GM18951 (cell line): ENCODE data around the gene DGCR2.
"Not testable (repeated sequence)": the region's sequence is repeated elsewhere in the genome, so short reads cannot be mapped to it uniquely, and the experiment has no call there.

Source experiments
- POLR2A ChIP-seq: IDR thresholded peaks from 4 replicates; pipeline ENCODE4 v1.6.1; 2011; ENCODE audit warnings: mild to moderate bottlenecking; ENCODE audit not compliant: insufficient read length, insufficient read depth; ENCODE audit errors: extremely low read depth
- in situ Hi-C: fragments of 300-500 bp; cut with MboI; formaldehyde crosslinking; loops from one replicate; pipeline ENCODE4 v1.12.0; 2022; ENCODE audit warnings: low sequenced_read_pairs, mixed read lengths, inconsistent platforms; ENCODE audit not compliant: unreplicated experiment

The DGCR2 gene

GRCh38 chr22:19035474-19036228 lies 86.6 kb downstream of the DGCR2 start:
- no peak for TF ChIP-seq POLR2A
- in situ Hi-C loops, result no loop called here

- in situ Hi-C loops, result not testable (repeated sequence)
Measured at GRCh38 chr22:19035126-19035473, 87.1 kb downstream of the DGCR2 start.

- in situ Hi-C loops, result not testable (repeated sequence)
Measured at GRCh38 chr22:19034724-19035120, 87.5 kb downstream of the DGCR2 start.

- in situ Hi-C loops, result not testable (repeated sequence)
Measured at GRCh38 chr22:19034031-19034723, 88.0 kb downstream of the DGCR2 start.

GRCh38 chr22:19033568-19033905 lies 88.7 kb downstream of the DGCR2 start:
- in situ Hi-C loops, result not testable (repeated sequence)

GRCh38 chr22:19032898-19033567 lies 89.2 kb downstream of the DGCR2 start:
- in situ Hi-C loops, result not testable (repeated sequence)

- in situ Hi-C loops, result not testable (repeated sequence)
Measured at GRCh38 chr22:19032156-19032785, 89.9 kb downstream of the DGCR2 start.

- in situ Hi-C loops, result not testable (repeated sequence)
Measured at GRCh38 chr22:19030889-19031252, 91.3 kb downstream of the DGCR2 start.

- in situ Hi-C loops, result not testable (repeated sequence)
Measured at GRCh38 chr22:19030226-19030888, 91.9 kb downstream of the DGCR2 start.

- in situ Hi-C loops, result not testable (repeated sequence)
Measured at GRCh38 chr22:19029113-19030103, 92.8 kb downstream of the DGCR2 start.

- in situ Hi-C loops, result not testable (repeated sequence)
Measured at GRCh38 chr22:19028060-19028455, 94.2 kb downstream of the DGCR2 start.

GRCh38 chr22:19027371-19028059 lies 94.7 kb downstream of the DGCR2 start:
- in situ Hi-C loops, result not testable (repeated sequence)

- in situ Hi-C loops, result not testable (repeated sequence)
Measured at GRCh38 chr22:19026080-19026479, 96.1 kb downstream of the DGCR2 start.

GRCh38 chr22:19024956-19025489 lies 97.2 kb downstream of the DGCR2 start:
- in situ Hi-C loops, result not testable (repeated sequence)

GRCh38 chr22:19023931-19024330 lies 98.3 kb downstream of the DGCR2 start:
- in situ Hi-C loops, result not testable (repeated sequence)
